Left ventricle myocardium superior (tissue), 1 donor: ENCODE measurements around the gene RNF130. TPM values are rescaled to one million over a fixed set of nuclear protein-coding genes. Genes with fewer than 3 reads are reported as not detected.
A peak's percentile ranks its signal among the peaks of the same experiment; 100 is the strongest.

Experiments
- ATAC-seq: fragments of 200-7000 bp; cut with Tn5 transposase; one replicate; pipeline ENCODE4 v1.9.1; 2020; ENCODE audit warnings: mild to moderate bottlenecking, moderate library complexity
- DNase-seq: peaks from one replicate; pipeline ENCODE4 v3.0.0-alpha.2; 2020
- intact Hi-C: fragments of 100-400 bp; cut with micrococcal nuclease; formaldehyde crosslinking; loops from one replicate; pipeline ENCODE4 v1.11.0; 2022
- total RNA-seq: library from RNA; stranded (reverse); fragmentation: NEBNext Ultra II Directional; extraction: Animal tissue kit (Norgen Biotek cat#: 25700); gene quantifications from one replicate; pipeline ENCODE4 v1.2.1, GENCODE V29; 2021
- donor health status: DM: no; HTN: yes; CAD: no; lungs with severe emphysema.

RNF130 gene
- total RNA-seq, 1 donor from 2014 or later, result 46.8 TPM

GRCh38 chr5:180070756-180071530, 616 bp downstream of the RNF130 start:
- DNase-seq (peak; percentile 64), ATAC-seq (peak; percentile 41)
- intact Hi-C loops, result no loop called here

GRCh38 chr5:180069589-180070247, 1.8 kb downstream of the RNF130 start:
- no peak for ATAC-seq
- intact Hi-C loops, result no loop called here
- DNase-seq, result no peak

- no peak for ATAC-seq
- DNase-seq, result no peak
- intact Hi-C loops, result no loop called here
Measured at GRCh38 chr5:180068519-180069090, 3.0 kb downstream of the RNF130 start.

GRCh38 chr5:180067986-180068385, 3.6 kb downstream of the RNF130 start:
- intact Hi-C loops, result no loop called here
- no peak for DNase-seq
- ATAC-seq, result no peak

DNA sequence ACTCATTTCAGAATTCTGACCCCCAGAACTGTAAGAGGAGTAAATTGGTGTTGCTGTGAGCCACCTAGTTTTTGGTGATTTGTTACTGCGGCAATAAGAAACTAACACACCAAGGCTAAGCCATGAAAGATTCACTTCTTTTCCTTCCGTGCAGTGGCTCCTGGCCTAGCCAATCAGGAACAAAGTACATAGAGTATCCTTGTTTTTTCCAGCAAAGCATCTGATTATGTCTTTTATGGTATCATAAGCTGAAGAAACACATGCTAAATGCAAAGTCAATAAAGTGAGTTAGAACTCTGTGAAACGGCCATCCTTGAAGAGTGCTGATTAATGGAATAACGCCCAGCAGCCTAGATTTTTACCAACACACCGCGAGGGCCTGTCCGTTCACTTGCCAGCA, 11.4 kb downstream of the RNF130 start:
- no peak for ATAC-seq
- intact Hi-C loops, result no loop called here
- DNase-seq, result no peak

GRCh38 chr5:180059326-180059725, 12.2 kb downstream of the RNF130 start:
- intact Hi-C loops, result no loop called here
- DNase-seq (no peak), ATAC-seq (no peak)

DNA sequence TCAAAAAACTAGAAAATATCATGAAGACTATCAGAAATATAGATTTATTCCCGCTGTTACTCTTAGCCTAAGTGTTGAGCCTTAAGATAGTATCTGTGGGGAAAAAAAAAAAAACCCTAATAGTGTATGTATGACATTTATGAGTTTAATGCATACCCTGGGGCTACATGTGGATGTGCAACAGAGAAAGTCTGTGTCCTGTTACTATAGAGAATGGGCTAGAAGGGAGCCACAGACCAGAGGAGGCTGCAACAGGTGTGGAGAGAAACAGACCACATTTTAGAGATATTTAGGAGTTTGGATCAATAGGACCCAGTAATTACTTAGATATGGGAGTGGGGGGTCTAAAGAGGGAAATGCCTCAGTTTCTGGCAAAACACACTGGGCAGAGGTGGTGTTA, 15.4 kb downstream of the RNF130 start:
- DNase-seq, result no peak
- ATAC-seq, result no peak
- intact Hi-C loops, result no loop called here

DNA sequence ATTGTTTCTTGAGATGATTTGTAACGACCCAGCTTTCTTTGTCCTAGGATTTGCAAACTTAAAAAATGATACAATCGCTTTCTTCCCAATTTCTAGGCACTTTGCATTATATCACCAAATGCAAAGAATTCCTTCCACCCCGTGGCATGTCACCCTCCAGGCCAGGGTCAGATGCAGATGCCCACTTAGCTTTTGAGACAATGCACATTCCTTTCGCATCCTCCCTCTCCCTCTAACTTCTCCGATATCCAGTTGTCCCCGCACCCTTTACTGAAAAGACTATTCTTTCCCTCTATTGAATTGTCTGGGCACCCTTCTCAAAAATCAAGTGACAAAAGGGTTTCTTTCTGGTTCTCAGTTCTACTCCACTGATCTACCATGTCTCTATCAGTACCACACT, 17.3 kb downstream of the RNF130 start:
- ATAC-seq (no peak), DNase-seq (no peak)
- intact Hi-C loops, result no loop called here

- ATAC-seq, result no peak
Measured at GRCh38 chr5:180053061-180053602, 18.4 kb downstream of the RNF130 start.

DNA sequence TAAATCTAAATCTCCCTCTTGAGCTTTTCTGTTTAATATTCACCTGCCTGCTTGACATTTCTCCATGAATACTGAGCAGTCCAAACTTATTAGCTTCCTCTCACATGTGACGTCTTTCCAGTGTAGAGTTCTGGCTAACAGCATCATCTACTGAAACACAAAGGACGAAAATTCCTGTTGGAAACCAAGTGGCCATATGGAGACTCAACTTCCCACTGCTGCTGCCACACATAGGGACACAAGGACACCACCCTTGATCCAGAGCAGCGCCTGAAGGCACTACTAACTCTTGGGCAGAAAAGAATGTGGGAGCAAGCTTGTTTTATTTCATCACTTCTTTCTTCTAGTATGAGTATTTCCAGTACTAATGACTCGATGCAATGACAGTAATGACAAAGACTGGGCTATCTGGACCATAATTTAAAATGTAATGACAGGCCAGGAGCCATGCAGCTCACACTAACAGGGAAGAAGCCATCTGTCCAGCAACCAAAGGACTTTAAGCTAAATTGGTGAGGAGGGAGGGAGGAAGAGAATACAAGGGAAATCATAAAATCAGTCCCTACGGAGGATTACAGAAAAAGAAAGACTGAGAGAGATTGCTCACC, 19.2 kb downstream of the RNF130 start:
- ATAC-seq (no peak), DNase-seq (no peak)
- intact Hi-C loops, result no loop called here

More at GRCh38 chr5:180053061-180053602, 18.4 kb downstream of the RNF130 start:
- DNase-seq, result no peak
- intact Hi-C loops, result no loop called here

DNA sequence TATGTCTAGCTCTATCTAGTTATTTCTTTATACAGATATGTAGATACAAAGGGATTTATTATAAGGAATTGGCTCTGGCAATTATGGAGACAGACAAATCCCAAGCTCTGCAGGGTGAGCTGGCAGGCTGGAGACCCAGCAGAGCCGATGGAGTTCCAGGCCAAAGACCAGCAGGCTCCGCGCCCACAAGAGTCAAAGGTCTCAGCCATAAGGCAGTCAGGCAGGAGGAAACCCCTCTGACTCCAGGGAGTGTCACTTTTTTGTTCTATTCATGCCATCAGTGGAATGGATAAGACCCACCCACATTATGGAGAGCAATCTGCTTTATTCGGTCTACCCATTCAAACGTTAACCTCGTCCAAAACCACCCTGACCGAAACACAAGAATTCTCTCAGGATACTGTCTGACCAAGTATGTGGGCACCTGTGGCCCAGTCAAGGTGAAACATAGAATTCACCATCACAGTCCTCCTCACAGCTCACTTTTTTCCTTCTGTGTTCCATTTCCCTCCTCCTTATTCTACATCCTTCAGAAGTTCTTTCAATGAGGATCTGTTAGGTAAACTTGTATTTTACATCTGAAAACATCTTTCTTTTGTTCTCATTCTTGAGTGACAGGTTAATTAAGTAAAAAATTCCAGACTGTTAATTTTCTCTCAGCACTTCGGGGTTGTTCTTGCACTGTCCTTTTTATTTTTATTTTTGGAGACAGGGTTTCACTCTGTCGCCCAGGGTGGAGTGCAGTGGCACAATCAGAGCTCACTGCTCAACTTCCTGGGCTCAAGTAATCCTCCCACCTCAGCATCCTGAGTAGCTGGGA, 21.2 kb downstream of the RNF130 start:
- intact Hi-C loops, result no loop called here
- ATAC-seq (no peak), DNase-seq (no peak)

DNA sequence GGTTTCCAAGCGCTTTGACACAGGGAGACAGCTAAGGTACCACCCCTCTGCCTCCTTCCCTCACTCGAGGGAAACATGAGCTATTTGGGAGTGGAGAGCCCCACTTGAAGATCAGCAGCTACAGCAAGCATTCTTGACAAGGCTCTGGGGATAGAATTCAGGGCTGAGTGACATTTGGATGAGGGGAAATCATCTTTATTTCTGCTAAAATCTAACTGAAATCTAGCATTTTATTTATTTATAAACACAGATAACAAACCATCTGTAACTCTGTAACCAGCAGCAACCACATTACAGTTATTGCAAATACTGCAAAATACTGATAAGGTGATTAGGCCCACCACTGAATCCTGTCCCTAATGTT, 22.4 kb downstream of the RNF130 start:
- intact Hi-C loops, result no loop called here
- peak; percentile 69 for ATAC-seq
- no peak for DNase-seq

DNA sequence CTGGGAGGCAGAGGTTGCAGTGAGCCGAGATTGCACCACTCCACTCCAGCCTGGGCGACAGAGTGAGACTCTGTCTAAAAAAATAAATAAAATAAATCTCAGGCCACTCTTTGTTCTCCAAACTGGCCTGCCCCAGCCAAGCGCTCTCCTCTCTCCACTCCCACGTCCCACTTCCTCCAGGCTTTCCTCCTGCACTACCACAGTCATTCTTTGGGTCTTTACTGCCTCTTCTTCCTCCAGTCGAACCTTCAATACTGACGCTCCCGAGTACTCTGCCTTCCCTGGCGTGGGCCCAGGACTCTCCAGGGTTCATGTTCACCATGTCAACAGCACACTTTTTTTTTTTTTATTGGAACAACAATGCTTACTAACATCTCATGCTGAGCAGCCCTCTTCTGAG, 23.9 kb downstream of the RNF130 start:
- DNase-seq (peak; percentile 84), ATAC-seq (peak; percentile 73)
- intact Hi-C loops, result no loop called here

- ATAC-seq (no peak), DNase-seq (no peak)
- intact Hi-C loops, result no loop called here
Measured at GRCh38 chr5:180046656-180047055, 24.9 kb downstream of the RNF130 start.

DNA sequence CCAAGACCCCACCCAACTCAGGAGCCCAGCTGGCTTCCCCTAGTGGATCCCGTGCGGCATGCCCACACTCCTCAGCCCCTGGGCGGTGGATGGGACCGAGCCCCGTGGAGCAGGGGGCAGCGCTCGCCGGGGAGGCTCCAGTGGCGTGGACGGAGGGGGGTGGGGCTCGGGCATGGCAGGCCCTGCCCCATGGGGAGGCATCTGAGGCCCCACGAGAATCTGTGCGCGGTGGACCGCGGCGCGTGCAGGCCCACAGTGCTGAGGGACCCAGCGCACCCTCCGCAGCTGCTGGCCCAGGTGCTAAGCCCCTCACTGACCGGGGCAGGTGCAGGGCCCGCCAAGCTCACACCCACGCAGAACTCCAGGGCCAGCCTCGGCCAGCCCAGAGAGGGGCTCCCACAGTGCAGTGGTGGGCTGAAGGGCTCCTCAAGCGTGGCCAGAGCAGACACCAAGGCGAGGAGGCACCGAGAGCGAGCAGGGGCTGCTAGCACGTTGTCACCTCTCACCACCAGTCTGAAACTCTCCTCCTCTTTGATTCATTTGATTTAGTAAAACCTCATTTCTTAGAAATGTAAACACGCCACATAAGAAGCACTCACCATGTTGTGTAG, 25.6 kb downstream of the RNF130 start:
- intact Hi-C loops, result no loop called here
- DNase-seq (no peak), ATAC-seq (no peak)

DNA sequence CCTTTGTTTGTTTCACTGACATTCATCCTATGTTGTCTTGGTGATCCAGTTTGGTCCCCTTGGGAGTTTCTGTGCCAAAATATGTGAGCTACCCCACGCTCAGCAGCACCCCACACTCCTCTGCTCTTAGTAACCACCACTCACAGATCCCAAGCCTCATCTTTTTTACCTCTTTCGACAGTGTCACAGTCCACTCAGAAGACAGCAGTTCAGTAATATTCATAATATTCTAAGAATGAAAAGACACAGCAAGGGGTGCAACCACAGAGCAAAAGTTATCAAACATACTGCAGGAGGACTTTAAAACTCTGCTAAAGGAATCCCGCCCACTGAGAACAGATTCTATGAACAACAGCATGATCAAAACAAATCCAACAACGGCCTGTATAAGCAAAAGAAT, 28.2 kb downstream of the RNF130 start:
- DNase-seq, result no peak
- intact Hi-C loops, result no loop called here
- no peak for ATAC-seq

GRCh38 chr5:180041301-180042274, 30.0 kb downstream of the RNF130 start:
- ATAC-seq (no peak), DNase-seq (no peak)
- intact Hi-C loops, result no loop called here
